Dedifferentiated amniotic fluid mesenchymal stem cell (primary cell): ENCODE measurements around the gene EPHA7.

Source experiments
- DNase-seq: peaks from one replicate; pipeline ENCODE4 v3.0.0-alpha.2; 2016; ENCODE audit errors: extremely low spot score

The EPHA7 gene

GRCh38 chr6:93325761-93326160 is 93.6 kb downstream of the EPHA7 start:
- DNase-seq: no peak

- DNase-seq: no peak
Observed at GRCh38 chr6:93323630-93324029, 95.7 kb downstream of the EPHA7 start.

GRCh38 chr6:93322651-93323050 is 96.7 kb downstream of the EPHA7 start:
- no peak for DNase-seq

- DNase-seq: no peak
Observed at GRCh38 chr6:93319304-93319703, 100.1 kb downstream of the EPHA7 start.

GRCh38 chr6:93318121-93318520 is 101.2 kb downstream of the EPHA7 start:
- no peak for DNase-seq

GRCh38 chr6:93317592-93317991 is 101.8 kb downstream of the EPHA7 start:
- no peak for DNase-seq

GRCh38 chr6:93307505-93308409 is 111.6 kb downstream of the EPHA7 start:
- DNase-seq: no peak

- DNase-seq: no peak
Observed at GRCh38 chr6:93305088-93305487, 114.3 kb downstream of the EPHA7 start.

- DNase-seq: no peak
Observed at GRCh38 chr6:93304505-93304904, 114.9 kb downstream of the EPHA7 start.

- DNase-seq: no peak
Observed at GRCh38 chr6:93300661-93301060, 118.7 kb downstream of the EPHA7 start.

- DNase-seq: no peak
Observed at GRCh38 chr6:93299622-93300021, 119.7 kb downstream of the EPHA7 start.

GRCh38 chr6:93295631-93296030 is 123.7 kb downstream of the EPHA7 start:
- DNase-seq: no peak

- DNase-seq: no peak
Observed at GRCh38 chr6:93294879-93295278, 124.5 kb downstream of the EPHA7 start.

GRCh38 chr6:93293872-93294271 is 125.5 kb downstream of the EPHA7 start:
- no peak for DNase-seq

GRCh38 chr6:93293460-93293859 is 125.9 kb downstream of the EPHA7 start:
- DNase-seq: no peak

- no peak for DNase-seq
Observed at GRCh38 chr6:93282521-93283031, 136.8 kb downstream of the EPHA7 start.

GRCh38 chr6:93278241-93278640 is 141.1 kb downstream of the EPHA7 start:
- no peak for DNase-seq

GRCh38 chr6:93272896-93273295 is 146.5 kb downstream of the EPHA7 start:
- DNase-seq: no peak

GRCh38 chr6:93272211-93272610 is 147.1 kb downstream of the EPHA7 start:
- no peak for DNase-seq

- no peak for DNase-seq
Observed at GRCh38 chr6:93266116-93266817, 153.1 kb downstream of the EPHA7 start.

GRCh38 chr6:93260881-93261280 is 158.5 kb downstream of the EPHA7 start:
- no peak for DNase-seq

GRCh38 chr6:93259332-93259731 is 160.0 kb downstream of the EPHA7 start:
- DNase-seq: no peak

GRCh38 chr6:93252930-93253329 is 166.4 kb downstream of the EPHA7 start:
- DNase-seq: no peak
